ENCODE results near the gene MRS2. TPM values are rescaled to one million over a fixed set of nuclear protein-coding genes. Genes with fewer than 3 reads are reported as not detected.

The MRS2 gene
- total and polyA plus RNA-seq, 2 experiments from 2014 or later, result 34.9 to 45.9 TPM

GRCh38 chr6:24469811-24470210 is 67.1 kb downstream of the MRS2 start:
- TF ChIP-seq CTCF (IDR thresholded peaks at IDR 0.05; ENCODE audit: low read depth, low read length), result no peak
- H3K9me3 ChIP-seq (ENCODE audit: low read depth), result no peaks in the 10 kb centered on the region
- no peak for DNase-seq (ENCODE audit: low read depth in 1 of 2, low spot score in 1 of 2)
- no peaks in the 10 kb centered on the region for H3K27me3 ChIP-seq
- H3K36me3 ChIP-seq, result no peaks in the 10 kb centered on the region
- no peak overlapping the region for H3K27ac ChIP-seq
- no peaks in the 10 kb centered on the region for H3K4me1 ChIP-seq (ENCODE audit: low read depth)
- H3K4me3 ChIP-seq, result no peak overlapping the region

- no peak for TF ChIP-seq CTCF (IDR thresholded peaks at IDR 0.05; ENCODE audit: low read depth, low read length)
- H3K4me1 ChIP-seq (ENCODE audit: low read depth), result no peaks in the 10 kb centered on the region
- H3K27ac ChIP-seq, result no peak overlapping the region
Observed at GRCh38 chr6:24472181-24472580, 69.4 kb downstream of the MRS2 start.

More at GRCh38 chr6:24472181-24472580, 69.4 kb downstream of the MRS2 start:
- no peak overlapping the region for H3K4me3 ChIP-seq
- DNase-seq (ENCODE audit: low read depth in 1 of 2, low spot score in 1 of 2), result no peak
- no peaks in the 10 kb centered on the region for H3K9me3 ChIP-seq (ENCODE audit: low read depth)
- H3K27me3 ChIP-seq, result no peaks in the 10 kb centered on the region
- H3K36me3 ChIP-seq, result no peaks in the 10 kb centered on the region

Other genes with a start within 250 kb of the MRS2 start
- gene DCDC2, start 44.9 kb upstream of the MRS2 start, total RNA-seq, result 0.04 and 0.06 TPM in 2 replicates
- gene DCDC2, start 44.9 kb upstream of the MRS2 start, polyA plus RNA-seq, result 0.64 TPM in 1 of 2 replicates, not detected in the other
- 1.1 and 4.8 TPM in 2 replicates for gene GPLD1, start 86.6 kb downstream of the MRS2 start, total RNA-seq
- gene GPLD1, start 86.6 kb downstream of the MRS2 start, polyA plus RNA-seq, result 0.39 and 3.6 TPM in 2 replicates
- gene ALDH5A1, start 92.0 kb downstream of the MRS2 start, total RNA-seq, result 15.0 and 16.1 TPM in 2 replicates
- gene ALDH5A1, start 92.0 kb downstream of the MRS2 start, polyA plus RNA-seq, result 10.4 and 21.6 TPM in 2 replicates
- gene KIAA0319, start 243.3 kb downstream of the MRS2 start, total RNA-seq, result 5.2 and 6.2 TPM in 2 replicates
- 6.0 and 6.6 TPM in 2 replicates for gene KIAA0319, start 243.3 kb downstream of the MRS2 start, polyA plus RNA-seq